PFSK-1 (cell line): Measurements from ENCODE around the gene CATSPERE.

Experiments used
- POLR2AphosphoS5 ChIP-seq: IDR thresholded peaks from 2 replicates; pipeline ENCODE4 v1.6.1; 2012; ENCODE audit warnings: low read depth, mild to moderate bottlenecking, control low read depth, low read length, moderate library complexity
- TAF1 ChIP-seq: IDR thresholded peaks from 2 replicates; pipeline ENCODE4 v1.6.1; 2012; ENCODE audit warnings: low read length, control low read depth, borderline replicate concordance; ENCODE audit not compliant: insufficient read depth

DNA sequence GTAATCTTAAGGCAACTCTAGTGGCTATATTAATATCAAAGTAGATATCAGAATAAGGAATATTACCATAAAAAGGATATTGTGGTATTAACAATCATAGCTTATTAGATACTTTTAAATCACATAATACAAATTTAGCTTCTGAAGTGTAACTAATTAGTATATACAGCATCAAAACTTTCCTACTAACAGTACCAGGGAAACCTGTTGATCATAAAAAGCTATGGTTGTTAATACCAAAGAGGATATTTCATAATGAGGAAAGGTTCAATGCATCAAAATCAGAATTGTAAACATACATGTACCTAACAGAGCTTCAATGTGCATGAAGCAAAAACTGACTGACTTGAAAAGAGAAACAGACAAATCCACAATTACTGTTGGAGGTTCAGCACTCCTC is 33.4 kb upstream of the CATSPERE start:
- no peak for TF ChIP-seq POLR2AphosphoS5
- no peak for TF ChIP-seq TAF1
